C4-2B (cell line): ENCODE results near the gene IFT57.

Source experiments
- CTCF ChIP-seq: fragments of 450-650 bp; conservative IDR thresholded peaks from 2 replicates; pipeline ENCODE4 v1.5.1; 2017; ENCODE audit warnings: mild to moderate bottlenecking
- ZFX ChIP-seq: fragments of 450-650 bp; IDR thresholded peaks from 2 replicates; pipeline ENCODE4 v1.6.1; 2017

GRCh38 chr3:108251265-108251664, 29.0 kb upstream of the IFT57 start:
- TF ChIP-seq CTCF (no peak), ZFX (no peak)
